A549 (cell line): ENCODE results near the gene FAM13A. TPM values are rescaled to one million over a fixed set of nuclear protein-coding genes. Genes with fewer than 3 reads are reported as not detected.

Experiments used
- ATAC-seq, 2 experiments: fragments of 200-7000 bp in 1 of 2; fragments of >200 bp in 1 of 2; cut with Nextera tagmentation in 1 of 2; cut with Tn5 transposase in 1 of 2; 3 replicates each; pipeline versions ENCODE4 v1.8.0 to v1.9.1; 2018 to 2020; ENCODE audit warnings: mild to moderate bottlenecking in 1 of 2, moderate library complexity in 1 of 2
- CTCF ChIA-PET: fragments of 300-600 bp; sonication (Branson Sonifier 250); formaldehyde crosslinking; extraction: SDS; loops from one replicate; lab custom pipeline; 2021; ENCODE audit warnings: antibody characterized with exemption, inconsistent platforms; lab: Yijun Ruan, JAX
- POLR2A ChIA-PET: fragments of 350-600 bp; formaldehyde crosslinking; extraction: SDS; loops from one replicate; lab custom pipeline; 2021; ENCODE audit warnings: antibody characterized with exemption, inconsistent platforms; lab: Yijun Ruan, JAX
- DNase-seq, 2 experiments: peaks; one replicate each; pipeline versions ENCODE4 v3.0.0 to v3.0.0-alpha.2; 2011 to 2016; ENCODE audit warnings: low read depth in 1 of 2, low spot score in 1 of 2
- FAIRE-seq: peaks from 2 replicates; lab custom pipeline; 2011; peaks lifted over from hg19 to GRCh38; lab: Jason Lieb, UNC
- H3K27ac ChIP-seq, 2 experiments: fragments of >200 bp; sonication (Bioruptor Twin); formaldehyde crosslinking; 3 replicates each; pipeline ENCODE4 v1.5.1; 2016 to 2017
- H3K4me1 ChIP-seq: fragments of >200 bp; sonication (Bioruptor Twin); formaldehyde crosslinking; 3 replicates; pipeline ENCODE4 v1.6.1; 2016
- H3K4me2 ChIP-seq: fragments of >200 bp; sonication (Bioruptor Twin); formaldehyde crosslinking; 3 replicates; pipeline ENCODE4 v1.6.1; 2016
- H3K4me3 ChIP-seq: fragments of >200 bp; sonication (Bioruptor Twin); formaldehyde crosslinking; 3 replicates; pipeline ENCODE4 v1.5.1; 2016
- H3K9me3 ChIP-seq: fragments of >200 bp; sonication (Bioruptor Twin); formaldehyde crosslinking; 3 replicates; pipeline ENCODE4 v1.6.1; 2016
- CEBPB ChIP-seq, 2 experiments: fragments of >200 bp in 1 of 2; sonication (Bioruptor Twin) in 1 of 2; formaldehyde crosslinking in 1 of 2; IDR thresholded peaks; 2 replicates each; pipeline ENCODE4 v1.6.1; 2012 to 2016
- CHD2 ChIP-seq: fragments of 150-350 bp; IDR thresholded peaks from 2 replicates; pipeline ENCODE4 v1.6.1; 2014; ENCODE audit warnings: low read length; ENCODE audit not compliant: partially characterized antibody
- FOSL2 ChIP-seq, 2 experiments: fragments of 450-650 bp in 1 of 2; fragments of >200 bp in 1 of 2; sonication (Bioruptor Twin) in 1 of 2; formaldehyde crosslinking; IDR thresholded peaks; 2 replicates each; pipeline versions ENCODE4 v1.5.0 to v1.6.1; 2016 to 2020; ENCODE audit warnings: mild to moderate bottlenecking in 1 of 2, moderate library complexity in 1 of 2
- GATA3 ChIP-seq: IDR thresholded peaks from 2 replicates; pipeline ENCODE4 v1.6.1; 2012; ENCODE audit warnings: borderline replicate concordance
- HDAC2 ChIP-seq: fragments of 200-600 bp; sonication (generic); IDR thresholded peaks from 2 replicates; pipeline ENCODE4 v1.6.1; 2016
- HOXA7 ChIP-seq: fragments of 250-450 bp; sonication (Bioruptor Pico); IDR thresholded peaks from 2 replicates; pipeline ENCODE4 v1.5.0; 2020; ENCODE audit warnings: mild to moderate bottlenecking, moderate library complexity
- JUNB ChIP-seq: fragments of >200 bp; sonication (Bioruptor Twin); formaldehyde crosslinking; IDR thresholded peaks from 2 replicates; pipeline ENCODE4 v1.6.1; 2016
- KDM1A ChIP-seq: fragments of 200-600 bp; sonication (generic); IDR thresholded peaks from 2 replicates; pipeline ENCODE4 v1.6.1; 2016; ENCODE audit warnings: low read depth, mild to moderate bottlenecking
- KDM5A ChIP-seq: fragments of 200-600 bp; sonication (generic); IDR thresholded peaks from 2 replicates; pipeline ENCODE4 v1.6.1; 2016; ENCODE audit warnings: antibody characterized with exemption, mild to moderate bottlenecking
- MYC ChIP-seq: IDR thresholded peaks from 2 replicates; pipeline ENCODE4 v1.6.1; 2012; ENCODE audit warnings: mild to moderate bottlenecking, inconsistent platforms, low read length, improper control_type of control experiment, borderline replicate concordance
- RCOR1 ChIP-seq: fragments of 150-350 bp; IDR thresholded peaks from 2 replicates; pipeline ENCODE4 v1.6.1; 2014; ENCODE audit warnings: antibody characterized with exemption, low read length, low read depth
- TFCP2L1 ChIP-seq: fragments of 250-450 bp; sonication (Bioruptor Pico); IDR thresholded peaks from 2 replicates; pipeline ENCODE4 v1.5.0; 2021; ENCODE audit warnings: mild to moderate bottlenecking
- ZFP36 ChIP-seq: fragments of 450-650 bp; IDR thresholded peaks from 2 replicates; pipeline ENCODE4 v1.6.1; 2014; ENCODE audit warnings: borderline replicate concordance; ENCODE audit not compliant: partially characterized antibody
- WGBS: methylation state at CpG from one replicate; pipeline ENCODE4 v1.1.6; 2017; ENCODE audit errors: missing lambda C conversion rate; 5-methylcytosine and 5-hydroxymethylcytosine counted together
- polyA plus RNA-seq, 4 experiments: library from polyadenylated mRNA; depleted of rRNA in 3 of 4; stranded (reverse); fragments of >200 nt; fragmentation: RNase III in 1 of 4; extraction: RNeasy Plus Mini Kit Qiagen cat#74134 plus additional on column Dnase treatment in 1 of 4; gene quantifications; 2 replicates in 3 of 4; 3 replicates in 1 of 4; pipeline ENCODE4 v1.2.3, GENCODE V29; 2011 to 2017
- TF ChIP-seq, protein P1 (sequence below): IDR thresholded peaks from 2 replicates; pipeline ENCODE4 v1.6.1; 2012; ENCODE audit warnings: low read depth, borderline replicate concordance
- TF ChIP-seq, protein P2 (sequence below): fragments of 200-600 bp; sonication (generic); IDR thresholded peaks from 2 replicates; pipeline ENCODE4 v1.6.1; 2016; ENCODE audit warnings: antibody characterized with exemption, mild to moderate bottlenecking, moderate library complexity
- TF ChIP-seq, protein P3 (sequence below): fragments of 250-450 bp; sonication (Bioruptor Pico); IDR thresholded peaks from 2 replicates; pipeline ENCODE4 v1.5.0; 2021; ENCODE audit warnings: mild to moderate bottlenecking, moderate library complexity, borderline replicate concordance
- TF ChIP-seq, protein P4 (sequence below): IDR thresholded peaks from 2 replicates; pipeline ENCODE4 v1.6.1; 2012

FAM13A gene
- polyA plus RNA-seq, 2 of the 4 experiments (the other 2 are of a cell fraction): 6.5 to 22.0 TPM

DNA sequence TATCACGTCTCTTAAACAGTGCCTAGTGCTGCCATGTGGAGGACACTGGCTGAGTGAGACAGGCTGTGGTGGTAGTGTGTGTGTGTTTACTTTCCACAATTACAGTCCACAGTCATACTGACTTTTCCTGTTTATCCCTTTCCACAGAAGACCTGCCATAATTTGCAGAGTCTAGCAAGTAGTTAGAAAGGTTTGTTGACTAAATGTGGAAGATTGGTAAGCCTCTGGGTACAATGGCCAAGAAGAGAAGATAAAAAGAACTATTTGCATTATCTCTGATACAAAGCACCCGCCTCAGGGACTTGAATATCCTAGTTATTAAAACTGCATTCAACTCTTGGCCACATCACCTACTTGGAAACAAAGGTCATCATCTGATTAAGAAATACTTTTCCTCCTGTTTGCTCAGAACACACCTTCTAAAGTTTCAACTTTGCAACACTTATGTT lies 89.1 kb downstream of the FAM13A start:
- DNase-seq: peak; percentile 2 to 11
- ChIA-PET POLR2A (no interaction called here), CTCF (no interaction called here)
- Histone ChIP-seq H3K4me1 (peaks cover 52% of the 10 kb centered on the region), H3K27ac (peak overlapping the region; percentile 67 to 68), H3K9me3 (no peaks in the 10 kb centered on the region), H3K4me2 (peak overlapping the region; percentile 79), H3K4me3 (no peak overlapping the region)
- TF ChIP-seq, protein P1, sequence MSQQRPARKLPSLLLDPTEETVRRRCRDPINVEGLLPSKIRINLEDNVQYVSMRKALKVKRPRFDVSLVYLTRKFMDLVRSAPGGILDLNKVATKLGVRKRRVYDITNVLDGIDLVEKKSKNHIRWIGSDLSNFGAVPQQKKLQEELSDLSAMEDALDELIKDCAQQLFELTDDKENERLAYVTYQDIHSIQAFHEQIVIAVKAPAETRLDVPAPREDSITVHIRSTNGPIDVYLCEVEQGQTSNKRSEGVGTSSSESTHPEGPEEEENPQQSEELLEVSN: no peak
- no peak for TF ChIP-seq KDM5A
- no peak for TF ChIP-seq KDM1A
- TF ChIP-seq, protein P2, sequence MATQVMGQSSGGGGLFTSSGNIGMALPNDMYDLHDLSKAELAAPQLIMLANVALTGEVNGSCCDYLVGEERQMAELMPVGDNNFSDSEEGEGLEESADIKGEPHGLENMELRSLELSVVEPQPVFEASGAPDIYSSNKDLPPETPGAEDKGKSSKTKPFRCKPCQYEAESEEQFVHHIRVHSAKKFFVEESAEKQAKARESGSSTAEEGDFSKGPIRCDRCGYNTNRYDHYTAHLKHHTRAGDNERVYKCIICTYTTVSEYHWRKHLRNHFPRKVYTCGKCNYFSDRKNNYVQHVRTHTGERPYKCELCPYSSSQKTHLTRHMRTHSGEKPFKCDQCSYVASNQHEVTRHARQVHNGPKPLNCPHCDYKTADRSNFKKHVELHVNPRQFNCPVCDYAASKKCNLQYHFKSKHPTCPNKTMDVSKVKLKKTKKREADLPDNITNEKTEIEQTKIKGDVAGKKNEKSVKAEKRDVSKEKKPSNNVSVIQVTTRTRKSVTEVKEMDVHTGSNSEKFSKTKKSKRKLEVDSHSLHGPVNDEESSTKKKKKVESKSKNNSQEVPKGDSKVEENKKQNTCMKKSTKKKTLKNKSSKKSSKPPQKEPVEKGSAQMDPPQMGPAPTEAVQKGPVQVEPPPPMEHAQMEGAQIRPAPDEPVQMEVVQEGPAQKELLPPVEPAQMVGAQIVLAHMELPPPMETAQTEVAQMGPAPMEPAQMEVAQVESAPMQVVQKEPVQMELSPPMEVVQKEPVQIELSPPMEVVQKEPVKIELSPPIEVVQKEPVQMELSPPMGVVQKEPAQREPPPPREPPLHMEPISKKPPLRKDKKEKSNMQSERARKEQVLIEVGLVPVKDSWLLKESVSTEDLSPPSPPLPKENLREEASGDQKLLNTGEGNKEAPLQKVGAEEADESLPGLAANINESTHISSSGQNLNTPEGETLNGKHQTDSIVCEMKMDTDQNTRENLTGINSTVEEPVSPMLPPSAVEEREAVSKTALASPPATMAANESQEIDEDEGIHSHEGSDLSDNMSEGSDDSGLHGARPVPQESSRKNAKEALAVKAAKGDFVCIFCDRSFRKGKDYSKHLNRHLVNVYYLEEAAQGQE: no peak
- TF ChIP-seq ZFP36: no peak
- TF ChIP-seq TFCP2L1: no peak
- 35% methylated on average over 2 of the region's 2 CpGs for WGBS
- FAIRE-seq: no peak
- ATAC-seq: peak in 1 of 2 experiments; percentile 69; a peak in 3 of 6 replicates

DNA sequence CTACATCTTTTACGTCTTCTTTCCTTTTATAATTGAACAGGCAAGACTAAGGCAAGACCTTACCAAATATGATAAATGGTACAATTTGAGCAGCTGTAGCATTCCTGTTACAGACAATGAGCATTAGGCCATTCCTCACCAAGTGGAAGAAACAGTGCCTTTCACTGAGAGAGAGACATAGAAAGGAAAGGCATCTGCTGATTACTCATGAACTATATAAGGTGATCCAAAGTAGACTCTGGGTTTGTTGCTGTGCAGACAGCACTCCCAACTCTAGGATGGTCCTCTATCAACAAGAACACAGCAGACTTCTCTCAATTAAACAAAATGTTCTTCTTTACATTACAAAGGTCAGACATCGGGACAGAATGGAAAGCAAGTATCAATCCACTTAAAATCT lies 91.9 kb downstream of the FAM13A start:
- Histone ChIP-seq H3K4me1 (peaks cover 58% of the 10 kb centered on the region), H3K9me3 (no peaks in the 10 kb centered on the region), H3K4me3 (no peak overlapping the region), H3K27ac (peak overlapping the region; percentile 55 to 57; a peak in 2 of 6 replicates), H3K4me2 (peak overlapping the region; percentile 63; the same call in 2 of the 3 replicates)
- ChIA-PET POLR2A (no interaction called here), CTCF (no interaction called here)
- no peak for FAIRE-seq
- WGBS: 90% methylated on average over 2 of the region's 2 CpGs
- no peak for ATAC-seq
- DNase-seq: no peak
- TF ChIP-seq CHD2 (no peak), RCOR1 (no peak)

DNA sequence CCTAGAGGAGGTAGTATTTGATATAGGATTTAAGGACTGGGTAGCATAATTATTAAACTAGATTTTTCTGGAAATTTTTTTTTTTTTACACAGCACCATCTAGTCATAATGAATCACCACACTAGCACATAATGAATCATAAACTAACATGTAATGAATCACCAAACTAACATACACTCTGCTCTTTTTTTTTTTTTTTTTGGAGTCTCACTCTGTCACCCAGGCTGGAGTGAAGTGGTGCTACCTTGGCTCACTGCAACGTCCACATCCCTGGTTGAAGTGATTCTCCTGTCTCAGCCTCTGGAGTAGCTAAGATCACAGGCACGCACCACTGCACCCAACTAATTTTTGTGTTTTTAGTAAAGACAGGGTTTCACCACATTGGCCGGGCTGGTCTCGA lies 92.5 kb downstream of the FAM13A start:
- 61% methylated on average over 4 of the region's 4 CpGs for WGBS
- no peaks in the 10 kb centered on the region for H3K9me3 ChIP-seq
- DNase-seq (peak; percentile 5 to 10), FAIRE-seq (no peak), ATAC-seq (peak; percentile 71; a peak in 4 of 6 replicates)
- ChIA-PET CTCF (interaction anchor here (0.8 to 1.0 kb wide), 2 partner anchors 28 to 145 kb away, joined by 3 read pairs; no protein-coding TSS in a partner anchor), POLR2A (no interaction called here)
- peak overlapping the region; percentile 55 to 63; a peak in 4 of 6 replicates for H3K27ac ChIP-seq
- H3K4me3 ChIP-seq: no peak overlapping the region
- H3K4me2 ChIP-seq: peak overlapping the region; percentile 63
- TF ChIP-seq FOSL2 (IDR thresholded peaks at IDR 0.05): peak; percentile 58; the same call in 1 of the 2 replicates
- TF ChIP-seq FOSL2 (CRISPR knock-in tag; IDR thresholded peaks at IDR 0.05): peak; percentile 78
- no peak for TF ChIP-seq HDAC2
- TF ChIP-seq JUNB: 0 out of 2 replicates have a peak, but pooled peaks have one; percentile 49
- H3K4me1 ChIP-seq: peaks cover 54% of the 10 kb centered on the region

DNA sequence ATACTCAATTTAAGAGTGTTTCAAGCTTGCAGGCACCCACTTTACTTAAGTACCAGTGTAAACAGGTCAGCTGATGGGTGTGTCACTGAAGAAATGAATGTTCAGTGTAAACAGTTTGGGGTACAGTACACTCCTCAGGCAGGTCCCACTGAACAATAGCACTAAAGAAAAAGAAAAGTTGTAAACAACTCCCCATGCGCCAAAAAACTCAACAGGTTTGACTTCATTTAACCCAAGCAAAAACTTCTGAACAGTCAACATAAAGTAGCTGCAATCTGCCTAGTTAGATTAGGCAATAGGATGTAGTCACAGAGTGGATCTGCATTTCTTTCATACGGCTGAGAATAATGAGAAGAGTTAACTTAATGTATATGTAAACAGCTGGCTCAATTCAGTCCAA lies 93.2 kb downstream of the FAM13A start:
- CTCF ChIA-PET: interaction anchor here (0.7 to 1.0 kb wide), 4 partner anchors 27 to 145 kb away, joined by 3 read pairs; no protein-coding TSS in a partner anchor
- Histone ChIP-seq H3K4me1 (peaks cover 48% of the 10 kb centered on the region), H3K9me3 (no peaks in the 10 kb centered on the region), H3K4me3 (no peak overlapping the region), H3K4me2 (peak overlapping the region; percentile 63), H3K27ac (peak overlapping the region; percentile 32 to 63; a peak in 5 of 6 replicates)
- 4% methylated on average over 2 of the region's 2 CpGs for WGBS
- FAIRE-seq (no peak), DNase-seq (peak; percentile 3 to 17), ATAC-seq (peak; percentile 62 to 66)
- POLR2A ChIA-PET: no interaction called here
- TF ChIP-seq HOXA7 (CRISPR knock-in tag): no peak
- no peak for TF ChIP-seq GATA3
- TF ChIP-seq, protein P3, sequence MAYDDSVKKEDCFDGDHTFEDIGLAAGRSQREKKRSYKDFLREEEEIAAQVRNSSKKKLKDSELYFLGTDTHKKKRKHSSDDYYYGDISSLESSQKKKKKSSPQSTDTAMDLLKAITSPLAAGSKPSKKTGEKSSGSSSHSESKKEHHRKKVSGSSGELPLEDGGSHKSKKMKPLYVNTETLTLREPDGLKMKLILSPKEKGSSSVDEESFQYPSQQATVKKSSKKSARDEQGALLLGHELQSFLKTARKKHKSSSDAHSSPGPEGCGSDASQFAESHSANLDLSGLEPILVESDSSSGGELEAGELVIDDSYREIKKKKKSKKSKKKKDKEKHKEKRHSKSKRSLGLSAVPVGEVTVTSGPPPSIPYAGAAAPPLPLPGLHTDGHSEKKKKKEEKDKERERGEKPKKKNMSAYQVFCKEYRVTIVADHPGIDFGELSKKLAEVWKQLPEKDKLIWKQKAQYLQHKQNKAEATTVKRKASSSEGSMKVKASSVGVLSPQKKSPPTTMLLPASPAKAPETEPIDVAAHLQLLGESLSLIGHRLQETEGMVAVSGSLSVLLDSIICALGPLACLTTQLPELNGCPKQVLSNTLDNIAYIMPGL (CRISPR knock-in tag): no peak
- TF ChIP-seq RCOR1: no peak
- peak; percentile 38 to 52; a peak in 3 of 4 replicates for TF ChIP-seq CEBPB (IDR thresholded peaks at IDR 0.05)
- TF ChIP-seq, protein P4, sequence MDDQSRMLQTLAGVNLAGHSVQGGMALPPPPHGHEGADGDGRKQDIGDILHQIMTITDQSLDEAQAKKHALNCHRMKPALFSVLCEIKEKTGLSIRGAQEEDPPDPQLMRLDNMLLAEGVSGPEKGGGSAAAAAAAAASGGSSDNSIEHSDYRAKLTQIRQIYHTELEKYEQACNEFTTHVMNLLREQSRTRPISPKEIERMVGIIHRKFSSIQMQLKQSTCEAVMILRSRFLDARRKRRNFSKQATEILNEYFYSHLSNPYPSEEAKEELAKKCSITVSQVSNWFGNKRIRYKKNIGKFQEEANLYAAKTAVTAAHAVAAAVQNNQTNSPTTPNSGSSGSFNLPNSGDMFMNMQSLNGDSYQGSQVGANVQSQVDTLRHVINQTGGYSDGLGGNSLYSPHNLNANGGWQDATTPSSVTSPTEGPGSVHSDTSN: no peak
- TF ChIP-seq MYC: no peak
